A375 (cell line): ENCODE data around the gene CPA1. TPM values are rescaled to one million over a fixed set of nuclear protein-coding genes. Genes with fewer than 3 reads are reported as not detected.

Experiments
- total RNA-seq: library from RNA; depleted of rRNA; stranded (reverse); fragments of >200 nt; shearing (Covaris generic); gene quantifications from 2 replicates; pipeline ENCODE4 v1.2.3, GENCODE V29; 2014; rRNA removed

The CPA1 gene
- total RNA-seq = not detected in 2 replicates

GRCh38 chr7:130379921-130380860 lies at the start of gene CPA1:
TSS of gene CPA1 (plus strand) at chr7:130380494. CDS start at chr7:130380521, 27 bp downstream.

GRCh38 chr7:130344271-130344866 lies 35.9 kb upstream of the CPA1 start, which contains the start of gene CPA5:
TSS of gene CPA5 (plus strand) at chr7:130344816. CDS start at chr7:130346486, 1,670 bp downstream.

Other genes with a start within 250 kb of the CPA1 start
- gene TMEM209, start 175.1 kb upstream of the CPA1 start, total RNA-seq = 24.3 and 25.1 TPM in 2 replicates
- not detected in 2 replicates for gene SSMEM1, start 172.6 kb upstream of the CPA1 start, total RNA-seq
- 0.48 TPM in 1 of 2 replicates, not detected in the other for gene CPA2, start 113.6 kb upstream of the CPA1 start, total RNA-seq
- gene CPA4, start 87.3 kb upstream of the CPA1 start, total RNA-seq = 22.0 and 34.8 TPM in 2 replicates
- 0.11 TPM in 1 of 2 replicates, not detected in the other for gene CPA5, start 35.7 kb upstream of the CPA1 start, total RNA-seq
- 16.2 and 22.3 TPM in 2 replicates for gene CEP41, start 60.5 kb downstream of the CPA1 start, total RNA-seq
- 2.6 and 3.6 TPM in 2 replicates for gene MEST, start 111.6 kb downstream of the CPA1 start, total RNA-seq